ENCODE data around the gene EPC2.
"Not testable (repeated sequence)": the region's sequence is repeated elsewhere in the genome, so short reads cannot be mapped to it uniquely, and the experiment has no call there.

Gene EPC2

DNA sequence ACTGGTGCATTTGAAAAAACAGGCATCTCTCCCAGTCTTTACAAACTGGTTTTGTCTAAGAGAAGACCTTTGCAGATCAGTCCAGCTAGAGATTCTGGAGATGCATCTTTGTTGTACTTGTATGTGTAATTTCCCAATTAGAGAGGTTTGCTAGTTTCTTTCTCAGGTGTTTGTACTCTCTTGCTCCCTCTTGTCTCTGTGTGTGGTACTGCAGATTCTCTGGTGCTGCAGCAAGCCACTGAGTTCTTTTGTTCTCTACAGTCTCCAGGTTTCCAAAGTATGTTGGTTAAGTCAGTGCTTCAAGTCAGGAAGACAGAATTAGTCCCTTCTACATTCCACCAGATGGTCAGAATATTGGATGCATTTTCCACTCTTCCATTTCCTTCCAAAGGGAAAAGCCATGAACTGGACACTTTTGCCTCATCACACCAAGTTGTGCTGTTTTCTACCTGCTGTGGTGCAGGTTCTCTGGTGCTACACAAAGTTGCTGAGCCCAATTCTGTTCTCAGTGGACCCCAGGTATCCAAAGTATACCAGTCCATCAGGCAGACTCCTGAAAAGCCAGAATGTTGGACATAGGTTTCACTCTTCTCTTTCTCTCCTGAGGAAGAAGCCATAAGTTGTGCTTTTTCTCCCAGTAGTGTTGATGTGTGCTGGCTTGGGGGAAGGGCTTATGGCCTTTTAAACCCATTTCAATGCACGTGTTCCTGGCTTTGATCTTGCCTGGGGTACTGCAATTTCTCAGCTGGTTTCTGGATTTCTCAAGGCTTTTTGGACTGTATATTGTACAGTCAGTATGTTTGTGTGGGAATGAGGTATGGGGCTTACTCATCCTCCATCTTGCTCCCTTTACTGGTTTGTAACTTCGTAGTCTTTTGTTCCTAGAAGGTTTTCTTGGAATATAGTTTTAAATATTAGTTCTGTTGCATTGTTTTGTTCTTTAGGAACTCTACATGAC, 29.8 kb downstream of the EPC2 start:
- DNase-seq (ENCODE audit: low read depth), result peak; percentile 22

DNA sequence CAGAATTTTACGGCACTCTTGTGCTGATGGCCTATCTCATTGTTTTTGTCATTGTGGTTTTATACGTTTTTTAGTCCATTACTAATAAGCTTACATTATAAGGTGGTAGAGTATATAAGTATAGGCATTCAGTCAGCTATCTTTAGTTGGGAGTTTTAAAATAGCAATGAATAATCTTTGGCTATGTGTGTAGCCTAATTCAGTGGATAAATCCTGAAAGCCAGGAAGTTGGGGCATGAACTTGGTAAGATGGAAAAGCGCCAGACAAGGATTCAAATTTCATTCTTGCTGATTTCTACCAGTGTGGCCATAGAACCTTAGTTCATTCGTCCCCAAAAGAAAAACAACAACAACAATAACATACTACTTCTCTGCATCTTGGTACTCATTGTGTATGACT, 31.2 kb downstream of the EPC2 start:
- DNase-seq (ENCODE audit: low read depth), result no peak

DNA sequence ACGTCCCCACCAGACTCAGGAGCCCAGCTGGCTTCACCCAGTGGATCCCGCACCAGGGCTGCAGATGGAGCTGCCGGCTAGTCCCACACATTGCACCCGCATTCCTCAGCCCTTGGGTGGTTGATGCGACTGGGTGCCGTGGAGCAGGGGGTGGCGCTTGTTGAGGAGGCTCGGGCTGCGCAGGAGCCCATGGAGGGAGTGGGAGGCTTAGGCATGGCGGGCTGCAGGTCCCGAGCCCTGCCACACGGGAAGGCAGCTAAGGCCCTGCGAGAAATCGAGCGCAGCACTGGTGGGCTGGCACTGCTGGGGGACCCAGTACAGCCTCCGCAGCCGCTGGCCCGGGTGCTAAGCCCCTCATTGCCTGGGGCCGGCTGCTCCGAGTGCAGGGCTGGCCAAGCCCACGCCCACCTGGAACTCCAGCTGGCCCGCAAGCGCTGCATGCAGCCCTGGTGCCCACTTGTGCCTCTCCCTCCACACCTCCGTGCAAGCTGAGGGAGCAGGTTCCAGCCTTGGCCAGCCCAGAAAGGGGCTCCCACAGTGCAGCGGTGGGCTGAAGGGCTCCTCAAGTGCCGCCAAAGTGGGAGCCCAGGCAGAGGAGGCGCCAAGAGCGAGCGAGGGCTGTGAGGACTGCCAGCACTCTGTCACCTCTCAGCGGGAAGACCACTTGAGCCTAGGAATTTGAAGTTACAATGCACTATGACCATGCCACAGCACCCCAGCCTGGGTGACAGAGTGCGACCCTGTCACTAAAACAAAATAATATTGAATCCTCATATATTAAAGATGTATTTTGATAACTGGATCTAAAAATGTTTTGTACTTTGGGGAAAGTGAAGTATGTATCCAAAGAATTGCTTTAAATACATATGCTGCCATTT, 34.0 kb downstream of the EPC2 start:
- not testable (repeated sequence) for DNase-seq (ENCODE audit: low read depth)

DNA sequence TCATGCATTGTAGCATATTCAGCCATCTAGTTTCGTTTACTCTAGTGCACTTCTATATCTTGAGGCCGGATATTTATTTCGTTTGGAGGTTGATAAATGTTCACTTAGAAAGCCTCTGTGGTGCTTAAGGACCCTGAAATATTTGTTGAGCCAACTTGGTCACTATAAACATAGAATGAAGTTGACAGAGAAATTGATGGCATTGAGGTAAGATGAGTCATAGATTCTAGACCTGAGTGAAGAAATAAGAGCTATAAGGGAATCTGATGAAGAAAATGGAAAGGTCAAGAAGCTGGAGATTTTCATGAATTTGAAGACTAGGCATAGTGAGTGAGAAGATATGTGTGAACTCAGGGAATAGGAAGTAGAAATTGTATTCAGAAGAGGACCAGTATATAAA, 35.9 kb downstream of the EPC2 start:
- DNase-seq (ENCODE audit: low read depth), result no peak

DNA sequence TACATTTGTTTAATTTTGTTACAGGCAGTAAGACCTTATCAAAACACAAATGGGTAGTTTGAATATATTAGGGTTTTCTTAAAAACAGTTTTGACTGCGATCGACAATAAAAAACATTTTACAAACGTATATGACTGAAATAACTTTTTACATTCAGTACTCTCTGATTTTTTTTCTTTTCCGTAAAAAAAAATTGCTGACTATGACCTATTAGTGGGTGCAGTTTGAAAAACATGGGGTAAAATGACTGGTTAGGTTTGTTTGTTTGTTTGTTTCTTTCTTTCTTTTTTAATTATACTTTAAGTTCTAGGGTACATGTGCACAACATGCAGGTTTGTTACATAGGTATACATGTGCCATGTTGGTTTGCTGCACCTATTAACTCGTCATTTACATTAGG, 36.9 kb downstream of the EPC2 start:
- no peak for DNase-seq (ENCODE audit: low read depth)

DNA sequence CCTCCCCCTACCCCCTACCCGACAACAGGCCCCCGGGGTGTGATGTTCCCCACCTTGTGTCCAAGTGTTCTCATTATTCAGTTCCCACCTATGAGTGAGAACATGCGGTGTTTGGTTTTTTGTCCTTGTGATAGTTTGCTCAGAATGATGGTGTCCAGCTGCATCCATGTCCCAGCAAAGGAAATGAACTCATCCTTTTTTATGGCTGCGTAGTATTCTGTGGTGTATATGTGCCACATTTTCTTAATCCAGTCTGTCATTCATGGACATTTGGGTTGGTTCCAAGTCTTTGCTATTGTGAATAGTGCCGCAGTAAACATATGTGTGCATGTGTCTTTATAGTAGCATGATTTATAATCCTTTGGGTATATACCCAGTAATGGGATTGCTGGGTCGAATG, 37.3 kb downstream of the EPC2 start:
- not testable (repeated sequence) for DNase-seq (ENCODE audit: low read depth)

DNA sequence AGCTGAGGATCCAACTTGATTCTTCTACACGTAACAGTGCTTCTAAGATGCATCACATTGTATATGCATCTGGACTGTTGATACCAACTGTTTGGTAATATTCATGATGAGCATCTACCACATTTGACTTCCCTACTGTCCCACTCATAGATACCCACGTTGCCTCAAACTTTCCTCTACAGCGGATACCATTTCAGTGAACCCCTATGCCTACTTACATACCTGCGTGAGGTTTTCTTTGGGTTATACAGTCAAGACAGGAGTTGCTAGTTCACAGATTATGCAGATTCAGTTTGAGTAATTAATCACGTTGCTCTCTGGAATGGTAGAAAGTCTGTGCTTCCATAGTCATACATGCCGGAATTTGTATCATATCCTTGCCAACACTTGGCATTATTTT, 40.0 kb downstream of the EPC2 start:
- no peak for DNase-seq (ENCODE audit: low read depth)

DNA sequence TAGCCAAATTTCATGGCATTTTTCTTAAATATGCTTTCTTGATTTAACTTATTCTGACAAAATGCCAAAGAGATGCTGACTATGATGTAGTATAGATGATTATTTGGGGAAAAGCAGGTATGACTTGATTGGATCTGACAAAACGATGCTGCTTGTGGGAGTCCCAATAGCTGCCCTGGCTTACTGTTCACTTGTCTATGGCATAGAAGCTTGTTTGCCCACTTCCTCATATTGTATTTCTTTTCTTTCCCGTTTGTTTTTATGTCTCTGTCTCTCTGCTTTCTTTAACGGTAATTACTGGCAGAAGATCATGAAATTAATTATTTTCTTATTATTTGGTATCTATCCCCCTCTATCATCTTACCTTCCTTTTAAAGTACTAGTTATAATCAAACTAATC, 43.0 kb downstream of the EPC2 start:
- DNase-seq (ENCODE audit: low read depth), result no peak

DNA sequence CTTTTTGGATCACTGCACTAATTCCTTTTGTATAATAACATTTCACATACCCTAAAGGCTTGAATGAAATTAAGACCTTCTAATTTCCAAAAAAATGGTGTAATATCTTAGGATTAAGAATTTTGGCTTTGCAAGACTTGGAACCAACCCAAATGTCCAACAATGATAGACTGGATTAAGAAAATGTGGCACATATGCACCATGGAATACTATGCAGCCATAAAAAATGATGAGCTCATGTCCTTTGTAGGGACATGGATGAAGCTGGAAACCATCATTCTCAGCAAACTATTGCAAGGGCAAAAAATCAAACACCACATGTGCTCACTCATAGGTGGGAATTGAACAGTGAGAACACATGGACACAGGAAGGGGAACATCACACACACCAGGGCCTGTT, 43.5 kb downstream of the EPC2 start:
- not testable (repeated sequence) for DNase-seq (ENCODE audit: low read depth)

DNA sequence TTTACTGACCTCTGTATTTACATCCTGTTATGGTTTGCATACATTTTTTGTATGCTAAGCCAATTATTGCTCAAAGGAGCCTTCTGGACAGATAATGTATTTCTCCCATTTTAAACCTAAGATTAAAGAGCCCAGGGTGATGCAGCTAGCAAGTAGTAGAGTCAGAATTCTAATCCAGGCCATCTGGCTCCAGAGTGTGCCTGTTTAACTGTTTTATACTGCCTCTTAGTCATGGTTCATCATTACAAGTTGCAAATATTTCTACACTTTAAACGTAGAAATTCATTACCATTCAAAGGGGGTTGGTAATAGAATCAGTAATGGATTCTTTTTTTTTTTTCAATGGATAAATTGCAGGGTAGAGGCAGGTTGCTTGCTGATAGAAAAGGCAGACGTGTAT, 52.4 kb downstream of the EPC2 start:
- DNase-seq (ENCODE audit: low read depth), result no peak

DNA sequence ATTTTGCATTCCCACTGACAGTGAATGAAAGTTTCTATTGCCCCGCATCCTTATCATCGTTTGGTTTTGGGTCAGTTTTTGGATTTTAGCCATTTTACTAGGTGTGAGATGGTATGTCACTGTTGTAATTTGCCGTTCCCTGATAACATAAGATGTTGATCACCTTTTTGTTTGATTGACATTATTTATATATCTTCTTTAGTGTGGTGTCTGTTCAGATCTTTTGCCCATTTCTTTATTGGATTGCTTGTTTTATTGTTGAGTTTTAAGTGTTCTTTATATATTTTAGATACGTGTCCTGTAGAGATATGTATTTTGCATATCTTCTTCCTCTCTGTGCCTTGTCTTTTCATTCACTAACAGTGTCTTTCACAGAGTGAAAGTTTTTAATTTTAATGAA, 55.3 kb downstream of the EPC2 start:
- no peak for DNase-seq (ENCODE audit: low read depth)

DNA sequence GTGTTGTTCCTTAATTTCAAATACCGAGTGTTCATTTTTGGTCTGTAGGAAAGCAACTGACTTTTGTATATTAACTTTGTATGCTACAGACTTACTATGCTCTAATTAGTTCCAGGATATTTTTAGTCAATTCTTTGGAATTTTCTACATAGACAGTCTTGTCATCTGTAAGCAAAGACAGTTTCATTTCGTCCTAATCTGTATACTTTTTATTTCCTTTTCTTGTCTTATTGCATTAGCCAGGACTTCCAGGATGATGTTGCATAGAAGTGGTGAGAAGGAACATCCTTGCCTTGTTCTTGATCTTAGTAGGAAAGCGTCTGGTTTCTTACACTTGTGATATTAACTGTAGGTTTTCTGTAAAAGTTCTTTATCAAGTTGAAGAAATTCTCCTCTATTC, 56.5 kb downstream of the EPC2 start:
- DNase-seq (ENCODE audit: low read depth), result no peak

DNA sequence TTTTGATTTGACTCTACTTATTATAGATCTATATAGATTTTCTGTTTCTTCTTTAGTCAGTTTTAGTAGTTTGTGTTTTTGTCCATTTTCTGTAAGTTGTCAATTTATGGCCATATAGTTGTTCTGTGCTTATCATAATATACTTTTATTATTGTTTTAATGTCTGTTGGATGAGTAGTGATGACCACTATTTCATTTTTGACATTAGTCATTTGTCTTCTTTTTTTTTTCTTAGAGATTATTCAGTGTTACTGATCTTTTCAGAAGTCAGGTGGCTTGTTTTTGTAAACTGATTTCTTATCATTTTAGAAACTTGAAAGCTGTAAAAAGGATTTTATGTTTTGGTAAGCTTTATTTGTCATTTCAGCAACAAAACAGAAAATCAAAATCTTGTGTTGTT, 57.3 kb downstream of the EPC2 start:
- DNase-seq (ENCODE audit: low read depth), result no peak

DNA sequence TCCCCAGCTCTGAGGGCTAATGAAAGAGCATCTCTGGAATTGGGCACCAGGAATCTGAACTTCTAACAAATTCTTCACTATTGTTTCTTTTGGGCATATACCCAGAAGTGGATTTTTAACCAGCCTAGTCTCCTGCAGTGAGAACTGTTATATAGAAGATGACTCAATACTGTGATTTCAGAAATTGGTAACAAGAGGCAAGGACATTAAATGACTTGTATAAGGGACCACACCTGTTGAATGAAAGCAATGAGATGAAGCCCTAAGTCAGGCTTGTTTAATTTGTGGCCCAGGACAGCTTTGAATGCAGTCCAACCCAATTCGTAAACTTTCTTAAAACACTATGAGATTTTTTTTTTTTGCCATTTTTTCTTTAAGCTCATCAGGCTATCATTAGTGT, 57.9 kb downstream of the EPC2 start:
- no peak for DNase-seq (ENCODE audit: low read depth)

DNA sequence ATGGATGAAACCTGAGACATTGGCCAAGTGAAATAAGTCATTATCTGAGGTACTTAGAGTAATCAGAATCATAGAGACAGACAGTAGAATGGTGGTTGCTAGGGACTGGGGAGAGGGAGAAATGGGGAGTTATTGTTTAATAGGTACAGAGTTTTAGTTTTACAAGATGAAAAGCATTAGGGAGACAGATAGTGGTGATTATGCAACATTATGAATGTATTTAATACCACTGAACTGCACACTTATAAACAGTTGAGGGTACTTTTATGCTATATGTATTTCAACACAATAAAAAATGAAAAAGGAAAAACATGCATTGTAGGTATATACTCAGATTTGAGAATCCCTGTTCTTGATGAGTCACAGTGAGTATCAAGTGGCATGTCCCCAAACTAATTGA, 59.7 kb downstream of the EPC2 start:
- no peak for DNase-seq (ENCODE audit: low read depth)

DNA sequence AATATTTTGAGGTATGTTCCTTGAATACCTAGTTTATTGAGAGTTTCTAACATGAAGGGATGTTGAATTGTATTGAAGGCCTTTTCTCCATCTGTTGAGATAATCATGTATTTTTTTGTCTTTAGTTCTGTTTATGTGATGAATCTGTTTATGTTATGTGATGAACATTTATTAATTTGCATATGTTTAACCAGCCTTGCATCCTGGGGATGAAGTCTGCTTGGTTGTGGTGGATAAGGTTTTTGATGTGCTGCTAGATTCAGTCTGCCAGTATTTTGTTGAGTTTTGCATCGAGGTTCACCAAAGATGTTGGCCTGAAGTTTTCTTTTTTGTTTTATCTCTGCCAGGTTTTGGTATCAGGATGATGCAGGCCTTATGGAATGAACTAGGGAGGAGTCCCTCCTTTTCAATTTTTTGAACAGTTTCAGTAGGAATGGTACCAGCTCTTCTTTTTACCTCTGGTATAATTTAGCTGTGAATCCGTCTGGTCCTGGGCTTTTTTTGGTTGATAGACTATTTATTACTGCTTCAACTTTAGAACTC, 71.9 kb downstream of the EPC2 start:
- no peak for DNase-seq (ENCODE audit: low read depth)

DNA sequence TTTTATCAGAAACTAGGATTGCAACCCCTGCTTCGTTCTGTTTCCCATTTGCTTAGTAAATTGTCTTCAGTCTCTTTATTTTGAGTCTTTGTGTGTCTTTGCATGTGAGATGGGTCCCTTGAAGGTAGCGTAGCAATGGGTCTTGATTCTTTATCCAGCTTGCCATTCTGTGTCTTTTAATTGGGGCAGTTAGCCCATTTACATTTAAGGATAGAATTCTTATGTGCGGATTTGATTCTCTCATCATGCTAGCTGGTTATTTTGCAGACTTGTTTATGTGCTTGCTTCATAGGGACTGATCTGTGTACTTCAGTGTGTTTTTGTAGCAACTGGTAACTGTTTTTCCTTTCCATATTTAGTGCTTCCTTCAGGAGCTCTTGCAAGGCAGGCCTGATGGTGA, 73.5 kb downstream of the EPC2 start:
- DNase-seq (ENCODE audit: low read depth), result no peak

DNA sequence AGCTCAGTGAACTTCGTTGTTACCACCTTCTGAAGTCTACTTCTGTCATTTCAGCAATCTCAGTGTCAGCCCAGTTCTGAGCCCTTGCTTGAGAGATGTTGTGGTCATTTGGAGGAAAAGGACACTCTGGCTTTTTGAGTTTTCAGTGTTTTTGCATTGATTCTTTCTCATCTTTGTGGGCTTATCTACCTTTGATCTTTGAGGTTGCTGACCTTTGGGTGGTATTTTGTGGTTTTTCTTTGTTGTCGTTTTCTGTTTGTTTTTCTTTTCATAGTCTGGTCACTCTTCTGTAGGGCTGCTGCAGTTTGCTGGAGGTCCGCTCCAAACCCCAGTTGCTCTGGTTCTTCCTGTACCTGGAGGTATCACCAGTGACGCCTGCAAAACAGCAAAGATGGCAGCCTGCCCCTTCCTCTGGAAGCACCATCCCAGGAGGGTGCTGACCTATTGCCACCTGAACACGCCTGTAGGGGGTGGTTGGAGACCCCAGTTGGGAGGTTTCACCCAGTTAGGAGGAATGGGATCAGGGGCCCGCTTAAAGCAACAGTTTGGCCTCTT, 74.7 kb downstream of the EPC2 start:
- DNase-seq (ENCODE audit: low read depth), result no peak

DNA sequence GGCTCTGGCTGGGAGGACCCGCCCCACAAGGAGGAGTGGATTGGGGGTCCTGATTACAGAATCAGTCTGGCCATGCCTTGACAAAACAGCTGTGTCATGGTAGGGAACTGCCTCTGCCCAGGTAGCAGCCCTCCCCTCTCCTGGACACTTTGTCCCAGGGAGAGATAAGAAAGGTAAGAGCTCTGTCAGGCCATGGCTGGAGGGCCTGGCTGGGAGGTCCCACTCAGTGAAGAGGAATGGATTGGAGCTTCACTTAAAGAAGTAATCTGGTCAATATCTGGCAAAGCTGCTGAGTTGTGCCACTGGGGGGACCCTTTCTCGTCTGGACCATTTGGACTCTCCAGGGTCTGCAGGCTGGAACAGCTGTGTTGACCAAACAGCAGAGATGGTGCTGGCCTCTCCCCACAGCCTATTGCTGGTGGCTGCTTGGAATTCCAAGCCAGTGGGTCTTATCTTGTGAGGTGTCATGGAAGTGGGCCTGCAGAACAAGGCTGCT, 75.4 kb downstream of the EPC2 start:
- DNase-seq (ENCODE audit: low read depth), result no peak

DNA sequence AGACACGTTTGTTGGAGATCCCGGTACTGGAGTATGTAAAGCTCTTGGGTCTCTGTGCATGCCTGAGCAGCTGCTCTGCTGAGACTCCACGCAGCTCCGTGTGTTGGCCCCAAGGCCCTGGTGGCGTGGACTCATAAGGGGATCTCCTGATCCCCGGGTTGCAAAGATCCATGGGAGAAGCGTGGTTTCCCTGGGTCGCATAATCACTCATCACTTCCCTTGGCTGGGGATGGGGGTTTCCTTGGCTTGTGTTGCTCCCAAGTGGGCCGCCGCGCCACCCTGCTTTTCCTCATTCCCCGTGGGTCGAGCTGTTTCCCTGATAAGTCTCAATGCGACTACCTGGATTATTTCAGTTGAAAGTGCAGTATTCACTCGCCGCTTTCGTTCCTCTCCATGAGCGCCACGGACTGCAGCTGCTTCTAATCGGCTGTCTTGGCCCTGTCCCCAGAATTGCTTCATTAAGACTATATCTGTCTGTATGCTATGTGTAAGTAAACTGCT, 76.0 kb downstream of the EPC2 start:
- DNase-seq (ENCODE audit: low read depth), result no peak

DNA sequence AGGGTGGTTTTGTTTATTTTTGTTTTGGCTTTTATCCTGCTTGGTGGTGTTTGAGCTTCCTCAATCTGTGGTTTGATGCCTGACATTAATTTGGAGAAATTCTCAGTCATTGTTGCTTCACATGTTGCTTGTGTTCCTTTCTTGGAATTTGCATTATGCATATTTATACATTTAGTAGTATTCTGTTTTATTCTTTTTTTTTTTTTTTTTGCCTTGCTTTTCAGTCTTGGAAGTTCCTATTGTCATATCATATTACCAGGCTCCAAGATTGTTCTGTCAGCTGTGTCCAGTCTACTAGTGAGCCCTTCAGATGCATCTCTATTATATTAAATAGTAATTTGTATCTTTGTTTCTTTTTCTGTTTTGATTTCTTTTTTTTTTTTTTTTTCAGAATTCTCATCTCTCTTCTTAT, 77.0 kb downstream of the EPC2 start:
- DNase-seq (ENCODE audit: low read depth), result no peak

Data from activated T-cell treated with anti-CD3 and anti-CD28 coated beads for 24 hours (primary cell).